ENCODE data around the gene HASPIN. TPM values are rescaled to one million over a fixed set of nuclear protein-coding genes. Genes with fewer than 3 reads are reported as not detected.

Gene HASPIN
- polyA plus RNA-seq, 1 donor from 2014 or later = 0.32 TPM

DNA sequence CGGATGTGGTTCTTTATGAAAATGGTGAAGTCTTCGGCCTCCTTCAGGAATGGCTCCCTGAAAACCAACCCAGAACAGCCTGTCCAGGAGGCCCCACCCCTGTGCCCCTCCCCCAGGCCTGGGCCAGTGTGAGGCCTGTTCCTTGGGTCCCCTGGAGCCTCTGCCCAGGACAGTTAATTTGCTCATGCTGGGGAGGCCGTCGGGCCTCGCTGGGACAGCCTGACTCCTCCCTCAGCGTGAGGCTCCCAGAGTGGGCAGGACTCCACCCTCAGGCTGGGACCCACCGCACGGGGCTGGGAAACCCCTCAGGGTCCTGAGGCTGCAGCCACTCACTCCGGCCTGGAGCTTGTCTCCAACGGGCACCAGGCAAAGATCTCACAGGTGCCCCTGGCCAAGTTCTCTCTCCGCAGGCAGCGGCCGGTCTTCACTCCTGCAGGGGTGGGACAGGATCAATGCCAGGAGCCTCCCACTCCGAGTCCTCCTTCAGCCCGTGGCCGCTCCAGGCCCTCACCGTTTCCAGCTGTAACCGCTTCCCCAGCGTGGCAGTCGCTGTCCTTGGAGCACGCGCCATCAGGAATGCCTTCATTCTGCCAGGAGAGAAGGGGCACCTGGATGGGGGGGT lies 33.5 kb upstream of the HASPIN start:
- H3K36me3 ChIP-seq (ENCODE audit: insufficient read depth, low read length) = no peaks in the 10 kb centered on the region
- H2AFZ ChIP-seq (ENCODE audit: low read depth, low read length) = no peak overlapping the region
- H3K27ac ChIP-seq (ENCODE audit: low read length) = no peak overlapping the region
- no peaks in the 10 kb centered on the region for H3F3A ChIP-seq (ENCODE audit: insufficient read depth, low read length, poor library complexity, severe bottlenecking)
- peaks cover 9% of the 10 kb centered on the region for H3K27me3 ChIP-seq (ENCODE audit: insufficient read depth, low read depth, low read length)
- H3K4me3 ChIP-seq (ENCODE audit: low read length) = no peak overlapping the region
- no peak overlapping the region for H3K9ac ChIP-seq (ENCODE audit: low read length)
- H3K79me2 ChIP-seq (replicated peaks; ENCODE audit: insufficient read depth, low read length) = no peaks in the 10 kb centered on the region
- H3K9me3 ChIP-seq (ENCODE audit: low read length) = no peaks in the 10 kb centered on the region
- H4K20me1 ChIP-seq (ENCODE audit: insufficient read depth) = no peaks in the 10 kb centered on the region
- H3K9me2 ChIP-seq (ENCODE audit: insufficient read depth, low read length) = no peaks in the 10 kb centered on the region
- no peak for TF ChIP-seq RAD21 (conservative IDR thresholded peaks at IDR 0.05)
- TF ChIP-seq MXI1 (conservative IDR thresholded peaks at IDR 0.05; ENCODE audit: poor library complexity, severe bottlenecking) = no peak
- TF ChIP-seq POLR2AphosphoS5 (IDR thresholded peaks at IDR 0.05) = no peak
- TF ChIP-seq EZH2 (IDR thresholded peaks at IDR 0.05; ENCODE audit: borderline replicate concordance, insufficient read depth, low read length, poor library complexity, severe bottlenecking) = no peak
- TF ChIP-seq, protein P1, sequence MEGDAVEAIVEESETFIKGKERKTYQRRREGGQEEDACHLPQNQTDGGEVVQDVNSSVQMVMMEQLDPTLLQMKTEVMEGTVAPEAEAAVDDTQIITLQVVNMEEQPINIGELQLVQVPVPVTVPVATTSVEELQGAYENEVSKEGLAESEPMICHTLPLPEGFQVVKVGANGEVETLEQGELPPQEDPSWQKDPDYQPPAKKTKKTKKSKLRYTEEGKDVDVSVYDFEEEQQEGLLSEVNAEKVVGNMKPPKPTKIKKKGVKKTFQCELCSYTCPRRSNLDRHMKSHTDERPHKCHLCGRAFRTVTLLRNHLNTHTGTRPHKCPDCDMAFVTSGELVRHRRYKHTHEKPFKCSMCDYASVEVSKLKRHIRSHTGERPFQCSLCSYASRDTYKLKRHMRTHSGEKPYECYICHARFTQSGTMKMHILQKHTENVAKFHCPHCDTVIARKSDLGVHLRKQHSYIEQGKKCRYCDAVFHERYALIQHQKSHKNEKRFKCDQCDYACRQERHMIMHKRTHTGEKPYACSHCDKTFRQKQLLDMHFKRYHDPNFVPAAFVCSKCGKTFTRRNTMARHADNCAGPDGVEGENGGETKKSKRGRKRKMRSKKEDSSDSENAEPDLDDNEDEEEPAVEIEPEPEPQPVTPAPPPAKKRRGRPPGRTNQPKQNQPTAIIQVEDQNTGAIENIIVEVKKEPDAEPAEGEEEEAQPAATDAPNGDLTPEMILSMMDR (IDR thresholded peaks at IDR 0.05; ENCODE audit: poor library complexity, severe bottlenecking) = no peak
- no peak for TF ChIP-seq TAF1 (IDR thresholded peaks at IDR 0.05; ENCODE audit: low read depth)
- no peak for TF ChIP-seq EP300 (conservative IDR thresholded peaks at IDR 0.05; ENCODE audit: poor library complexity, severe bottlenecking)
- TF ChIP-seq, protein P2, sequence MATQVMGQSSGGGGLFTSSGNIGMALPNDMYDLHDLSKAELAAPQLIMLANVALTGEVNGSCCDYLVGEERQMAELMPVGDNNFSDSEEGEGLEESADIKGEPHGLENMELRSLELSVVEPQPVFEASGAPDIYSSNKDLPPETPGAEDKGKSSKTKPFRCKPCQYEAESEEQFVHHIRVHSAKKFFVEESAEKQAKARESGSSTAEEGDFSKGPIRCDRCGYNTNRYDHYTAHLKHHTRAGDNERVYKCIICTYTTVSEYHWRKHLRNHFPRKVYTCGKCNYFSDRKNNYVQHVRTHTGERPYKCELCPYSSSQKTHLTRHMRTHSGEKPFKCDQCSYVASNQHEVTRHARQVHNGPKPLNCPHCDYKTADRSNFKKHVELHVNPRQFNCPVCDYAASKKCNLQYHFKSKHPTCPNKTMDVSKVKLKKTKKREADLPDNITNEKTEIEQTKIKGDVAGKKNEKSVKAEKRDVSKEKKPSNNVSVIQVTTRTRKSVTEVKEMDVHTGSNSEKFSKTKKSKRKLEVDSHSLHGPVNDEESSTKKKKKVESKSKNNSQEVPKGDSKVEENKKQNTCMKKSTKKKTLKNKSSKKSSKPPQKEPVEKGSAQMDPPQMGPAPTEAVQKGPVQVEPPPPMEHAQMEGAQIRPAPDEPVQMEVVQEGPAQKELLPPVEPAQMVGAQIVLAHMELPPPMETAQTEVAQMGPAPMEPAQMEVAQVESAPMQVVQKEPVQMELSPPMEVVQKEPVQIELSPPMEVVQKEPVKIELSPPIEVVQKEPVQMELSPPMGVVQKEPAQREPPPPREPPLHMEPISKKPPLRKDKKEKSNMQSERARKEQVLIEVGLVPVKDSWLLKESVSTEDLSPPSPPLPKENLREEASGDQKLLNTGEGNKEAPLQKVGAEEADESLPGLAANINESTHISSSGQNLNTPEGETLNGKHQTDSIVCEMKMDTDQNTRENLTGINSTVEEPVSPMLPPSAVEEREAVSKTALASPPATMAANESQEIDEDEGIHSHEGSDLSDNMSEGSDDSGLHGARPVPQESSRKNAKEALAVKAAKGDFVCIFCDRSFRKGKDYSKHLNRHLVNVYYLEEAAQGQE (IDR thresholded peaks at IDR 0.05; ENCODE audit: borderline replicate concordance) = no peak
- no peak for TF ChIP-seq SMC3 (conservative IDR thresholded peaks at IDR 0.05; ENCODE audit: poor library complexity)
- no peak overlapping the region for H3K4me2 ChIP-seq (ENCODE audit: low read length)

DNA sequence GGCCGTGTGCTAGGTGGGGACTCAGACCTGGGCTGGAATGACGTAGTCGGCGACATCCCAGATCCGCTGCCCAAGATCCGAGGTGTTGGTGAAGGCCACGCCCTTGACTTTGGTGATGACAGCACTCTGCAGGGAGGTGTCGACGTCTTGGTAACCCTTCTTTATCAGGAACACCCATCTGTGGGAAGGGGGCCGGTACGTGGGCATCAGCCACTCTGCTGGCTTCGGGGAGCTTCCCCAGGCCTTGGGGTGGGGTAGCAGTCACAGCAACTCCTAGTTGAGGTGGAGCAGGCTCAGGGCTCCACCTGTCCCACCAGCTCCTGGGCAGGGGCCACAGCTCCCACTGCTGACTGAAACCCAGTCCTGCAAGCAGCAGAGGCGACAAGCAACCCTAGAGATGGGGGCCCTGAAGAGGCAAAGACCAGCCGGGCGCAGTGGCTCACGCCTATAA lies 32.1 kb upstream of the HASPIN start:
- Histone ChIP-seq H3K27ac (ENCODE audit: low read length) (no peak overlapping the region), H4K20me1 (ENCODE audit: insufficient read depth) (no peaks in the 10 kb centered on the region), H3K9me2 (ENCODE audit: insufficient read depth, low read length) (no peaks in the 10 kb centered on the region), H3K4me2 (ENCODE audit: low read length) (no peak overlapping the region), H3F3A (ENCODE audit: insufficient read depth, low read length, poor library complexity, severe bottlenecking) (no peaks in the 10 kb centered on the region), H3K4me3 (ENCODE audit: low read length) (no peak overlapping the region), H2AFZ (ENCODE audit: low read depth, low read length) (no peak overlapping the region), H3K79me2 (replicated peaks; ENCODE audit: insufficient read depth, low read length) (no peaks in the 10 kb centered on the region), H3K9ac (ENCODE audit: low read length) (no peak overlapping the region), H3K27me3 (ENCODE audit: insufficient read depth, low read depth, low read length) (peaks cover 22% of the 10 kb centered on the region), H3K9me3 (ENCODE audit: low read length) (no peaks in the 10 kb centered on the region), H3K36me3 (ENCODE audit: insufficient read depth, low read length) (no peaks in the 10 kb centered on the region)
- TF ChIP-seq, protein P2 (IDR thresholded peaks at IDR 0.05; ENCODE audit: borderline replicate concordance) = no peak
- TF ChIP-seq POLR2AphosphoS5 (IDR thresholded peaks at IDR 0.05) = no peak
- TF ChIP-seq EP300 (conservative IDR thresholded peaks at IDR 0.05; ENCODE audit: poor library complexity, severe bottlenecking) = no peak

Data from neural cell (in vitro differentiated cells).